Measurements from ENCODE around the gene TMC7. TPM values are rescaled to one million over a fixed set of nuclear protein-coding genes. Genes with fewer than 3 reads are reported as not detected.

Gene TMC7
- total RNA-seq, 1 experiment from 2014 or later: 4.3 TPM

- Histone ChIP-seq H2BK12ac (ENCODE audit: insufficient read length, low read depth, low read length) (no peak overlapping the region), H3K18ac (ENCODE audit: insufficient read length, low read depth, low read length) (no peak overlapping the region), H3K9me3 (ENCODE audit: control insufficient read depth, low read depth, low read length) (no peaks in the 10 kb centered on the region), H2AFZ (ENCODE audit: low read length) (no peak overlapping the region), H3K56ac (ENCODE audit: insufficient read length, low read depth, low read length) (no peak overlapping the region), H3K27me3 (ENCODE audit: insufficient read depth, low read length) (no peaks in the 10 kb centered on the region; the same call in 1 of the 2 replicates), H3K23ac (ENCODE audit: insufficient read length, low read depth, low read length) (no peak overlapping the region), H4K5ac (ENCODE audit: insufficient read length, low read depth, low read length) (no peak overlapping the region), H3K27ac (ENCODE audit: insufficient read length, low read depth, low read length) (no peak overlapping the region), H4K20me1 (ENCODE audit: control insufficient read depth, insufficient read depth, insufficient read length) (no peaks in the 10 kb centered on the region), H2BK5ac (ENCODE audit: insufficient read length, low read length) (no peak overlapping the region), H2AK5ac (ENCODE audit: insufficient read length, low read length) (no peak overlapping the region), H2BK20ac (ENCODE audit: low read depth, low read length, poor library complexity, severe bottlenecking) (no peak overlapping the region), H3K4ac (ENCODE audit: low read depth, low read length) (no peak overlapping the region), H2BK15ac (ENCODE audit: low read depth, low read length) (no peak overlapping the region), H3K9ac (ENCODE audit: extremely low read depth, insufficient read length, low read length) (no peak overlapping the region), H3K79me1 (ENCODE audit: insufficient read depth, low read depth, low read length, poor library complexity, severe bottlenecking) (no peaks in the 10 kb centered on the region), H3K79me2 (ENCODE audit: insufficient read depth, low read length) (no peaks in the 10 kb centered on the region), H2BK120ac (ENCODE audit: low read depth, low read length, poor library complexity, severe bottlenecking) (no peak overlapping the region), H3K23me2 (ENCODE audit: insufficient read length, low read depth, low read length, poor library complexity, severe bottlenecking) (no peaks in the 10 kb centered on the region), H3K4me2 (ENCODE audit: insufficient read depth, insufficient read length, low read length) (no peak overlapping the region), H3K14ac (ENCODE audit: insufficient read depth, low read length) (no peak overlapping the region), H3K4me1 (ENCODE audit: insufficient read depth, low read length) (no peaks in the 10 kb centered on the region), H3T11ph (ENCODE audit: low read length) (no peak overlapping the region), H4K91ac (ENCODE audit: insufficient read length, low read depth, low read length) (no peak overlapping the region), H4K8ac (replicated peaks; ENCODE audit: insufficient read length, low read depth, low read length) (no peak overlapping the region)
- H3K36me3 Mint-ChIP-seq (ENCODE audit: insufficient read depth in 1 of 3, low read depth in 3 of 3): no peaks in the 10 kb centered on the region
- peaks cover 4 to 10% of the 10 kb centered on the region in 2 experiments; a peak in 3 of 4 replicates for H3K4me1 Mint-ChIP-seq
- H3K27ac Mint-ChIP-seq: no peak overlapping the region
- 0 out of 5 replicates have a peak, but pooled peaks cover 0 to 2% of the 10 kb centered on the region in 2 experiments for H3K9me3 Mint-ChIP-seq
- no peak overlapping the region for H3K4me3 Mint-ChIP-seq
- TF ChIP-seq CTCF (conservative IDR thresholded peaks at IDR 0.05): no peak
- peaks cover 23% of the 10 kb centered on the region for H3K27me3 Mint-ChIP-seq (ENCODE audit: low read depth)
- DNase-seq: no peak
- WGBS (ENCODE audit: extremely low coverage, insufficient read length, low lambda C conversion rate): no CpG with 5 or more reads among the region's 3 CpGs
Observed at GRCh38 chr16:19089410-19089955, 105.7 kb downstream of the TMC7 start.
